Heart left ventricle (tissue), 16 donors: ENCODE measurements around the gene ANAPC13. TPM values are rescaled to one million over a fixed set of nuclear protein-coding genes. Genes with fewer than 3 reads are reported as not detected.

ENCODE experiments used
- ATAC-seq, 4 donors: fragments of 200-7000 bp; cut with Tn5 transposase; one replicate each; pipeline ENCODE4 v1.9.1; 2020 to 2022; ENCODE audit warnings: moderate library complexity in 4 of 4, mild to moderate bottlenecking in 3 of 4, moderate number of reproducible peaks in 1 of 4
- DNase-seq, 5 donors: peaks; one replicate each; pipeline ENCODE4 v3.0.0-alpha.2; 2020
- H3K27ac ChIP-seq, 12 donors: fragments of 200-600 bp; sonication (generic) in 4 of 12; one replicate each; pipeline versions ENCODE4 v1.5.0 to v1.8.0; 2016 to 2022; ENCODE audit warnings: mild to moderate bottlenecking in 2 of 12
- H3K27me3 ChIP-seq, 9 donors: fragments of 200-600 bp; sonication (generic) in 2 of 9; one replicate each; pipeline versions ENCODE4 v1.5.1 to v1.8.0; 2016 to 2022; ENCODE audit warnings: mild to moderate bottlenecking in 3 of 9
- H3K36me3 ChIP-seq, 9 donors: fragments of 200-600 bp; sonication (generic) in 2 of 9; one replicate each; pipeline versions ENCODE4 v1.5.0 to v1.8.0; 2018 to 2022; ENCODE audit warnings: mild to moderate bottlenecking in 2 of 9
- H3K4me1 ChIP-seq, 12 donors: fragments of 200-600 bp; sonication (generic) in 4 of 12; one replicate each; pipeline versions ENCODE4 v1.5.0 to v1.8.0; 2016 to 2022; ENCODE audit warnings: mild to moderate bottlenecking in 3 of 12
- H3K4me3 ChIP-seq, 12 donors: fragments of 200-600 bp; sonication (generic) in 4 of 12; one replicate each; pipeline versions ENCODE4 v1.5.0 to v1.8.0; 2017 to 2022; ENCODE audit warnings: mild to moderate bottlenecking in 9 of 12, moderate library complexity in 4 of 12
- H3K9me3 ChIP-seq, 12 donors: fragments of 200-600 bp; sonication (generic) in 4 of 12; one replicate each; pipeline versions ENCODE4 v1.5.0 to v1.8.0; 2016 to 2022; ENCODE audit warnings: mild to moderate bottlenecking in 1 of 12
- CTCF ChIP-seq, 12 donors: fragments of 200-600 bp; sonication (generic) in 4 of 12; IDR thresholded peaks; one replicate each; pipeline versions ENCODE4 v1.5.0 to v1.8.0; 2018 to 2022; ENCODE audit warnings: antibody characterized with exemption in 12 of 12, mild to moderate bottlenecking in 5 of 12
- POLR2A ChIP-seq, 2 donors: fragments of 450-650 bp; IDR thresholded peaks; one replicate each; pipeline ENCODE4 v1.6.1; 2017; ENCODE audit warnings: antibody characterized with exemption in 2 of 2, mild to moderate bottlenecking in 2 of 2, moderate library complexity in 2 of 2
- WGBS, 4 donors: extraction: QIAGEN DNeasy Blood & Tissue Kit in 2 of 4; methylation state at CpG; one replicate each; pipeline versions ENCODE4 v1.1.5 to v1.1.7; 2013 to 2018; 5-methylcytosine and 5-hydroxymethylcytosine counted together
- intact Hi-C, 10 donors: fragments of 100-400 bp; cut with DNase I; formaldehyde crosslinking; loops; one replicate each; pipeline versions ENCODE4 v1.11.1 to v1.14.2; 2022
- polyA plus RNA-seq, 2 donors: library from polyadenylated mRNA; stranded (reverse); fragments of 200-250 nt; gene quantifications; one replicate each; pipeline ENCODE4 v1.2.3, GENCODE V29; 2013
- total RNA-seq, 9 donors: library from RNA; depleted of rRNA in 2 of 9; stranded (reverse); fragments of >200 nt in 2 of 9; fragmentation: NEBNext Ultra II Directional in 3 of 9; extraction: Animal tissue kit (Norgen Biotek cat#: 25700) in 3 of 9; gene quantifications; one replicate each; pipeline versions ENCODE4 v1.1.0 to v1.2.4, GENCODE V29; 2016 to 2023
- donor health status: ischemic (EF 13 %, LVEDD 7.1; RV severe dilation, severe dysfunction).
- donor health status: healthy with polysubstance abuse.
- donor health status: DM: no; HTN: yes; CAD: no.
- donor health status: DM: no; HTN: no; CAD: no.
- donor health status: ischemic (EF 25% LVEDD 6.9; RV normal size, moderate dysfunction).
- donor health status: ischemic (EF 25% LVEDD 5.7; RV mildly dilated, moderate dysfunction).
- donor health status: healthy.
- donor health status: DM: yes; HTN: yes; CAD: no.
- donor health status: ischemic (EF 35%, LVEDD 5.7; RV mildly dilated, moderate dysfunction).
- donor health status: nonischemic (EF 11% LVEDD 7.7; RV severe dilation, severe dysfunction).
- donor health status: DM: yes; HTN: yes; CAD: no.
- donor health status: PGD.
- donor health status: ischemic (EF 29% LVEDD 5.4; RV normal size, mild dysfunction).
- donor health status: nonischemic (EF 23%, LVEDD 6.1; RV moderate dilation, normal function).

ANAPC13 gene
- total and polyA plus RNA-seq, 11 donors = 49.0 to 109 (median 81.3) TPM

DNA sequence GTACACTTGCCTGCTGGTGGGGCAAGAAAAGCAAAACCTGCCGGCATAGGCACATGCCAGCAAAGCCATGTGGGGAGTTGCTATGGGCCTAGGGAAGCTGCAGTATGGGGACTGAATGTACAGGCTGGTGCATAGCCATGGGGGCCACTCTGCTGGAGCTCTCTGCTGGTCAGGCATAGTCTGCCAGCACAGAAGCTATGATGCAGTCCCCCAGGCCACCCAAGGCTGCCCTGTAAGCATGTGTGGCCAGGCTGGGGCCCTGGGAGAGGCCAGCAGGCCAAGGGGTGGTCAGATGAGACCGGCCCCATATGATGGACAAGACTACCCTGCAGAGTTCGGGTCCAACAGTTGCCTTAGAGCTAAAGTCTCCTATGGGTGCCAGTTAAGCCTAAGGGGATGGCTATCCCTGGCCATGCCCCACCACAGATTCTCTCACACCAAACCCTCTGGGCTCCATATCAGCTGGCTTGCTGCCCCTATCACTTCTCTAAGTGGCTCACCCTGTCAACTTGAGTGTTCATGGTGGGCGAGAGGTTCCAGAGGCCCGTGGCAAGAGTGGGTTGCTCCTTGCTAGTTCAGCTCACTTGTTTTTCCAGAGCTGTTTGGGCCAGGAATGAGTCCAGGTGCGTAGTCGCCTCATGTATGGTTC lies 41.9 kb upstream of the ANAPC13 start:
- Histone ChIP-seq H3K4me1 (peaks cover 0 to 16% (median 0%) of the 10 kb centered on the region in 12 donors), H3K9me3 (peaks cover 0 to 40% (median 32%) of the 10 kb centered on the region in 12 donors), H3K27ac (no peak overlapping the region), H3K27me3 (no peaks in the 10 kb centered on the region), H3K36me3 (peaks cover 0 to 6% (median under 1%) of the 10 kb centered on the region in 9 donors), H3K4me3 (no peak overlapping the region)
- DNase-seq (no peak), ATAC-seq (peak; percentile 34 to 69 (median 55))
- 77 to 90% (median 84%) methylated on average over 6 to 7 of the region's 7 CpGs for WGBS, 4 donors
- intact Hi-C loops = no loop called here
- TF ChIP-seq CTCF (IDR thresholded peaks at IDR 0.05) = no peak
- no peak for TF ChIP-seq POLR2A (IDR thresholded peaks at IDR 0.05)

DNA sequence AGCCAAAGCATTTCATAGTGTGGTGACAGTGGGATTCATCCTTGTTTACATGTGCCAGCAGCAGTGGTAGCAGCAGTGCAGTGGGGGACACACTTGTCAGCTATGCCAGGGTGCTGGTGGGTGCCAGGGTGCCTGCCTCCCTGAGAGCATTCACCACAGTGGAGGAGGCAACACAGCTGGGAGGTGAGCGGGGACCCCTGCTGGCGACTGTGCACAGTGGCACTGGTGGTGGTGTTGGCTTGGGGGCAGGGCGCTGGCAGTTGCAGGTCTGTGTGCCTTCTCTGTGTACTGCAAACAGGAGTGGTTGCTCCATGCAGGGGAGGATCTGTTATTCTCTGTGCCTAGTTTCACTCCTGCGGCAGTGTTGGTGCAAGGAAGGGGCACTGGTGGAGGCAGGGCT lies 41.3 kb upstream of the ANAPC13 start:
- 90 to 100% (median 95%) methylated on average over 3 to 4 of the region's 4 CpGs for WGBS, 4 donors
- intact Hi-C loops = no loop called here
- peak in 1 of 5 donors; percentile 57 for DNase-seq

GRCh38 chr3:134526319-134526718 lies 40.5 kb upstream of the ANAPC13 start:
- ATAC-seq = no peak
- H3K27ac ChIP-seq = no peak overlapping the region
- no peak overlapping the region for H3K4me3 ChIP-seq
- 78 to 85% (median 82%) methylated on average over 1 of the region's 1 CpG for WGBS, 4 donors
- H3K9me3 ChIP-seq = peaks cover 0 to 46% (median 35%) of the 10 kb centered on the region in 12 donors
- no peaks in the 10 kb centered on the region for H3K36me3 ChIP-seq
- peaks cover 0 to 16% (median 0%) of the 10 kb centered on the region in 12 donors for H3K4me1 ChIP-seq
- intact Hi-C loops = no loop called here
- TF ChIP-seq CTCF (IDR thresholded peaks at IDR 0.05) (no peak), POLR2A (IDR thresholded peaks at IDR 0.05) (no peak)
- no peak for DNase-seq
- no peaks in the 10 kb centered on the region for H3K27me3 ChIP-seq

More for the DNA sequence above, 41.3 kb upstream of the ANAPC13 start:
- ATAC-seq = peak in 2 of 4 donors; percentile 28 to 64
- H3K36me3 ChIP-seq = peaks cover 0 to 3% (median 0%) of the 10 kb centered on the region in 9 donors
- no peaks in the 10 kb centered on the region for H3K27me3 ChIP-seq
- peaks cover 0 to 46% (median 35%) of the 10 kb centered on the region in 12 donors for H3K9me3 ChIP-seq
- no peak overlapping the region for H3K4me3 ChIP-seq
- peaks cover 0 to 16% (median 0%) of the 10 kb centered on the region in 12 donors for H3K4me1 ChIP-seq
- H3K27ac ChIP-seq = no peak overlapping the region
- TF ChIP-seq POLR2A (IDR thresholded peaks at IDR 0.05) = no peak
- peak in 3 of 12 donors; percentile 2 to 14 (median 11) for TF ChIP-seq CTCF (IDR thresholded peaks at IDR 0.05)

DNA sequence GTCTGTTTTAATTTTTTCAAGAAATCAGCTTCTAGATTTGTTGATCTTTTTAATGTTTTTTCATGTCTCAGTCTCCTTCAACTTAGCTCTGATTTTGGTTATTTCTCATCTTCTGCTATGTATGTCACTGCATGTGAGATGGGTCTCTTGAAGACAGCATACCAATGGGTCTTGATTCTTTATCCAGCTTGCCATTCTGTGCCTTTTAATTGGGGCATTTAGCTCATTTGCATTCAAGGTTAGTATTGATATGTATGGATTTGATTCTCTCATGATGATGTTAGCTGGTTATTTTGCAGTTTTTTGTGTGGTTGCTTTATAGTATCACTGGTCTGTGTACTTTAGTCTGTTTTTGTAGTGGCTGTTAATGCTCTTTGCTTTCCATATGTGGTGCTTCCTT lies 39.5 kb upstream of the ANAPC13 start:
- no peak overlapping the region for H3K4me3 ChIP-seq
- no peak overlapping the region for H3K27ac ChIP-seq
- H3K4me1 ChIP-seq = peaks cover 0 to 16% (median 0%) of the 10 kb centered on the region in 12 donors
- no peak for ATAC-seq
- H3K36me3 ChIP-seq = no peaks in the 10 kb centered on the region
- intact Hi-C loops = no loop called here
- H3K9me3 ChIP-seq = peaks cover 0 to 49% (median 35%) of the 10 kb centered on the region in 12 donors
- no peaks in the 10 kb centered on the region for H3K27me3 ChIP-seq
- no peak for TF ChIP-seq CTCF (IDR thresholded peaks at IDR 0.05)
- no peak for TF ChIP-seq POLR2A (IDR thresholded peaks at IDR 0.05)
- DNase-seq = no peak
